Occipital lobe (tissue), 2 donors: Measurements from ENCODE around the gene TPCN1. TPM values are rescaled to one million over a fixed set of nuclear protein-coding genes. Genes with fewer than 3 reads are reported as not detected.

Source experiments
- DNase-seq: peaks from one replicate; lab custom pipeline; 2025; lab: John Stamatoyannopoulos, UW
- total RNA-seq: library from RNA; depleted of rRNA; stranded (reverse); fragments of >200 nt; gene quantifications from one replicate; pipeline ENCODE4 v1.2.3, GENCODE V29; 2014

TPCN1 gene
- total RNA-seq, 1 donor from 2014 or later = 4.7 TPM

DNA sequence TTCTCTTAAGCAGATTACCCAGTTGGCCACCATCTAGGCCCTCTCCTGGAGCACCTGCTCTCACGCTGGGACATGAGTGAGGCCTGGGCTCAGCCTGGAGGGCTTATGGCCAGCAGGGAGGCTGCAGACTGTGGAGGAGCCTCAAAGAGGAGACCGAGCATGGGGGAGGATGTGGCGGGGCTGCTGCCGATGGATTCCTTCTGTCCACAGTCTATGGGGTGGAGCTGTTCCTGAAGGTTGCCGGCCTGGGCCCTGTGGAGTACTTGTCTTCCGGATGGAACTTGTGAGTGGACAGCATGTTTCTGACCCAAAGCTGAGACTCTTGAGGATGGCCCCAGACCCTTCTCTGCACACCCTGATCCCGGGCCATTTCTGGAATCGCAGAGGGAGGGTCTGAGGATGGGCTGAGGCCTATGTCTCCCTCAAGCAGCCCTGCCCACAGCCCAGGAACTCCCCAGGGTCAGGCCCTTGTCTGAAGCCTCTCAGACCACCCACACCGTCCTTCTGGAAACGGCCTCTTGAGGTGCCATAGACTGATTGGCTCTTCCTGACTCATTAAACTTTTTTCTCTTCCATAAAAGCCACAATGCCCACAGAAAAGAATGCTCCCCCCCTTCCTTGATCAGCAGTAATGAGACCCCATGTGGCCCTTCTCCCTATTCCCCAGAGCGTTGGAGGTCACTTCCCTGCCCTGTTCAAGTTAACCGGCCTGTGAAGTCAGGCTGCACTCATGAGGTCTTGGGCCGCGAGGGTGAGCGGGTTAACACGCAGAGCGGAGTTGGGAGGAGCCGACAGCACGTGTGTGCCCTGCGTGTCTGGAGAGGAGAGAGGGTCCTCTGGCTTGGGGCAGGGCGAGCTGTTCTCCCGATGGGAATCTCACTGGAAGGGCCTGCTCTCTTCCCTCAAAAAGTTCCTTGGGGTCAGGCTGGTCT is 64.7 kb downstream of the TPCN1 start:
- DNase-seq = no peak

GRCh38 chr12:113286712-113287111 is 65.4 kb downstream of the TPCN1 start:
- DNase-seq = no peak

GRCh38 chr12:113287146-113287898 is 66.1 kb downstream of the TPCN1 start:
- no peak for DNase-seq

DNA sequence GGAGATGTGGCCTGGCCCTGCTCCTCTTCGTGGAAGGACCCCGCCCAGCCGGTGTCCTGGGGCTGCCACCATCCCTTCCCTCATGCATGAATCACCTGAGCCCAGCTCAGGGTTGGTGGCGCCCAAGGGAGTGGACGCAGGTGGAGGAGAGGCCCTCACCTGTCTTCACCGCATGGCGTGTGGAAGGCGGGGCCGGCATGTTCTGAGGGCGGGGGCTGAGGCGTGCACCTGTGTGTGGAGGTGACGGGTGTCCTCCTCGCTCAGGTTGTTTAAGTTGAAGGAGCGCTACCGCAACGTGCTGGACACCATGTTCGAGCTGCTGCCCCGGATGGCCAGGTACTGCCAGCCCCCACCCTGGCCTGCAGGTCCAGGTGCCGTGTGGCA is 66.6 kb downstream of the TPCN1 start:
- no peak for DNase-seq

GRCh38 chr12:113289361-113289760 is 68.1 kb downstream of the TPCN1 start:
- DNase-seq = no peak

GRCh38 chr12:113290506-113290905 is 69.2 kb downstream of the TPCN1 start:
- no peak for DNase-seq

GRCh38 chr12:113291586-113291985 is 70.3 kb downstream of the TPCN1 start:
- no peak for DNase-seq

- DNase-seq = no peak
These were observed 70.8 kb downstream of the TPCN1 start for GRCh38 chr12:113292091-113292490.

GRCh38 chr12:113292547-113292946 is 71.3 kb downstream of the TPCN1 start:
- no peak for DNase-seq

DNA sequence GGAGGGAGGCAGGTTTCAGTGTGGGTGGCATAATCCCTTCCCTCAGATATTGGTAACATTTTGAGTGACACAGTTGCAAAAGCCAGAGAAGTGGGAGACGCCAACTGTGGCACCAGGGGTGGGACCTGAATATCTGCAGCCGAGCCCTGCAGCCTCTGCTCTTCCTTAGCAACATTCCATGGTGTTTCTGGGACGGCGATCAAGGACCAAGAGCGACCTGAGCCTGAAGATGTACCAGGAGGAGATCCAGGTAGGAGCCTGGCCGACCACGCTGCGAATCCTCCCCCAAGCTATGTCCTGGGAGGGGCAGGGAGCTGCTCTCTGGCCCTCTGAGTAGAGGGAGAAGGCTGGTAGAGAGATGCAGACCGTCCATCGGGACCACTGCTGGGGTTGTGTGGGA is 71.8 kb downstream of the TPCN1 start:
- no peak for DNase-seq

DNA sequence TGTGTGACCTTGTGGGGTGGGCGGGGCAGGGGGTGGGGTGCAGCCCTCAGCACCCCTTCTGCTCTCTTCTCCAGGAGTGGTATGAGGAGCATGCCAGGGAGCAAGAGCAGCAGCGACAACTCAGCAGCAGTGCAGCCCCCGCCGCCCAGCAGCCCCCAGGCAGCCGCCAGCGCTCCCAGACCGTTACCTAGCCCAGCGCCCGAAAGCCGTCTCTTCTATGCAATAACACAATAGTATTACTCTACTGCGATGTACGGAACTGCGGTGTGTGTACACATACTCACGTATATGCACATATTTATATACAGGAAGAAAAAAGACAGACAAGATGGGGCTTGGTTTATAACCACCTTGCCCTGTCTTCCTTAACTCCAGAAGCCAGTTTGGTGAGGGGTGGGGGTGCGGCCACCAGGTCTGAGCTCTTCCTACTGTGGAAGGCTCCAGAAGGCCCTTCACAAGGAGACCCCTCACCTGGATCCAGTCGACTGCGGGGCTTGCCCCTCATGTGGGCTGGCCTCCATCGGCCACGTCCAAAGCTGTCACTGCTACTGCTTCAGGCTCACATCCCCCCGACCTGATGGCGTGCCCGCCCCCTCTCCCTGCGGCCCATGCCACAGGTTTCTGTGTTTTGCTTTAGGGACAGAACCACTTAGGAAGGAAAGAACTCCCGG is 74.8 kb downstream of the TPCN1 start:
- no peak for DNase-seq

- DNase-seq = no peak
These were observed 75.4 kb downstream of the TPCN1 start for GRCh38 chr12:113296557-113297213.

DNA sequence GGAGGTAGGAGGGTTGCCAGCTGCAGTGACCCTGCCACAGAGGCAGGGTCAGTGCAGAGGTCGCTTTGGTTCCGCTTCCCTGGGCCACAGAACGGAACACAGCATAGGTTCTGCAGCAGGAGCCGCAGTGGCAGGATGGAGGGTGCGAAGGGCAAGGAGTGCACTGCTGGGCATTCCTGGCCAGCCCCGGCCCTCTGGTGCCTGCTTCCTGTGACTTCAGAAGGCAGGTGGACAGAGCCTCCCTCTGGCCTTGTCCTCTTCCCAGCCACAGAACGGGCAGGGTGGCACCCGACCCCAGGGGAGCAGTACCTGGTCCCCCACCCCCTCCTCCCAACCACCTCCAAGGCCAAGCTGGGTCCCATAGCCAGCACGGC is 75.9 kb downstream of the TPCN1 start:
- no peak for DNase-seq

- DNase-seq = no peak
These were observed 76.6 kb downstream of the TPCN1 start for GRCh38 chr12:113297621-113298471.

DNA sequence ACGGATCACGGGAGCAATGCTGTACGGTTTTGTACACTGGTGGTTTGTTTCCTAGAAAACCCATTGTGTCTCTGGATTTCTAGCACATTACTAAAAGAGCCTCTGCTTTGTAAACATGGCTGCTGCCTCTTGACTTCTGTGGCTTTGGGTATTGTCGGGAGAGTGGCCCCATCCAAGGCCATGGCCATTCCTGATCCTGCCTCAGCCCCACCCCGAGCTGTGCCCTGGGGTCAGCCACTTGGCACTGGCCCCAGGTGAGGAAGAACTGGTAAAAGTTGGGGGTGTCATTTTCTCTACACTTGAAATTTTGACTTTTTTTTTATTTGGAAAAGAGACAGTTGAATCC is 77.2 kb downstream of the TPCN1 start:
- no peak for DNase-seq

DNA sequence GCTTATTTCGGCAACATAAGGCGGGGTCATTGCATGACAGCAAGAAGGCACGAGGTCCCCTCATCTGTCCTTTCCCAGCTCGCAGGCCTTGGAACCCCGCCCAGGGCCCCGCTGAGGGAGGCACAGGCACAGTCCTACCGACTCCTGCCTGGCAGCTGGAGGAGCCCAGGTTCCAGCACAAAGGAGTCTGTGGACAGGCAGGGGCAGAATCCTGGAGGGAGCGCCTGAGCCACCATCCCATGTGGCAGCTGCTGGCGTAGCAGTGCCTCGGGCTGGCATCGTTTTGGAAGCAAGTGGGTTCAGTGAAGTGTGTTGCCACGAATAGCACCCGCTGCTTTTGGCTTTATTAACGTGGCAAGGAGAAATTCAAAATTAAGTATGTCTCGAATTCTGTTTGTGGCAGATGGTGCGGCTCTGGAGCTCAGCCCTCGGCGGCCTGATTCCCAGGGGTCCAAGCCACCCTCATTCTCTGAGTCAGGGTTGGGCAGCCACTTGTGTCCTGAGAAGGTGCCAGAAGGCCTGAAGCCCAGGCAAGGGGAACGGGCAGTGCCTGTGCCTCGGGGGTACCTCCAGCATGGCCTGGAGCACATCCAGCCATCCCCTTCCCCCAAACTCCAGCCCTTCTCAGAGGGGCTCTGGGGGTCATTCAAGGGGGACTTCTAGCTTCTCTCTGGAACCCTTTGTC is 77.7 kb downstream of the TPCN1 start:
- DNase-seq = no peak

DNA sequence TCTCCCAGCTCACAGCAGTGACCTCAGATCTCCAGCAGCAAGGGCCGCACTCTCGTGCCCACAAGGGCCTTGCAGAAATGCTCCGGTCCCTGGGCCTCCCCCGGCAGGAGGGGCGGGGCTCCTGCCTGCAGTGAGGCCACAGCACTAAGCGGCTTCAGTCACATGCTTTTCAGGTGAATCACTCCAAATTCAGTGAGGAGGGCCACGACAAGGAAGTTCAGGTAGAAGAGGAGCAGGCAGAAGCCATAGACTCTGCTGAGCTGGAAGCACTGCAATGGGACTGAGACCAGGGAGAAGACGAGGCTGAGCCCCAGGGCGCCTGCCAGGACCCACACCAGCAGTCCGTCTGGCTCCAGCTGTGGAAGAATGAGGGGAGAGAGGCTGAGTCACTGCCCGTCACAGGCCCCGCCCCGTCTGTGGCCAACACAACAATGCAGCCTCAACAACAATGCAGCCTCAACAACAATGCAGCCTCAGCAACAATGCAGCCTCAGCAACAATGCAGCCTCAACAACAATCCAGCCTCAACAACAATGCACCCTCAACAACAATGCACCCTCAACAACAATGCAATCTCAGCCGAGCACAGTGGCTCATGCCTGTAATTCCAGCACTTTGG is 78.5 kb downstream of the TPCN1 start:
- no peak for DNase-seq

DNA sequence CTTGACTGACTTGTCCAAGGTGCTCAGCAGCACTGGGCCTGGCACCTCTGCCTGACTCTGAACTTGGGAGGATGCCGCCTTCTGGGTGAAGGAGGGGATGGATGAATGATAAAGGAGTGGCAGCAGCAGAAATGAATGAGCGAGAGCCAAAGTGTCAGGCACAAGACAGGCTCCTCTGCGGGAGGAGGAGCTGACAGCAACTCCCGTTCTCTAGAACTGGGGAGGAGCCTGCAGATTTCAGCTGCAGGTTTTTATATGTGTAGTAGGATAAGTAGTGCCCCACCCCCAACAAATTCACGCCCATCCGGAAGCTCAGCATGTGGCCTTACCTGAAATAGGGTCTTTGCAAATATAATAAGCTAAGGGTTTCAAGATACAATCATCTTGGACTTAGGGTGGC is 80.5 kb downstream of the TPCN1 start:
- no peak for DNase-seq

- DNase-seq = no peak
These were observed 81.2 kb downstream of the TPCN1 start for GRCh38 chr12:113302466-113302865.
